SJSA1 (cell line): ENCODE measurements around the gene SFI1. TPM values are rescaled to one million over a fixed set of nuclear protein-coding genes. Genes with fewer than 3 reads are reported as not detected.

ENCODE experiments used
- DNase-seq, 2 experiments: peaks; one replicate each; pipeline ENCODE4 v3.0.0-alpha.2; 2015 to 2020; ENCODE audit warnings: low spot score in 2 of 2, low read depth in 1 of 2
- H3K27ac ChIP-seq: fragments of 250-450 bp; sonication (Bioruptor Pico); 2 replicates; pipeline ENCODE4 v1.5.1; 2020; ENCODE audit warnings: mild to moderate bottlenecking, moderate library complexity
- H3K27me3 ChIP-seq: fragments of 250-450 bp; sonication (Bioruptor Pico); replicated peaks from 2 replicates; pipeline ENCODE4 v1.5.1; 2020; ENCODE audit warnings: mild to moderate bottlenecking, moderate library complexity
- H3K36me3 ChIP-seq: fragments of 250-450 bp; sonication (Bioruptor Pico); 2 replicates; pipeline ENCODE4 v1.5.1; 2020; ENCODE audit warnings: mild to moderate bottlenecking
- H3K4me1 ChIP-seq: fragments of 250-450 bp; sonication (Bioruptor Pico); replicated peaks from 2 replicates; pipeline ENCODE4 v1.6.1; 2021; ENCODE audit warnings: mild to moderate bottlenecking
- H3K4me3 ChIP-seq: fragments of 250-450 bp; sonication (Bioruptor Pico); 2 replicates; pipeline ENCODE4 v1.5.1; 2020; ENCODE audit warnings: mild to moderate bottlenecking
- H3K9me3 ChIP-seq: fragments of 250-450 bp; sonication (Bioruptor Pico); replicated peaks from 2 replicates; pipeline ENCODE4 v1.5.1; 2020; ENCODE audit warnings: mild to moderate bottlenecking
- total RNA-seq: library from RNA; depleted of rRNA; stranded (reverse); fragments of >200 nt; shearing (Covaris generic); gene quantifications from 2 replicates; pipeline ENCODE4 v1.2.3, GENCODE V29; 2014; rRNA removed

The SFI1 gene, protein sequence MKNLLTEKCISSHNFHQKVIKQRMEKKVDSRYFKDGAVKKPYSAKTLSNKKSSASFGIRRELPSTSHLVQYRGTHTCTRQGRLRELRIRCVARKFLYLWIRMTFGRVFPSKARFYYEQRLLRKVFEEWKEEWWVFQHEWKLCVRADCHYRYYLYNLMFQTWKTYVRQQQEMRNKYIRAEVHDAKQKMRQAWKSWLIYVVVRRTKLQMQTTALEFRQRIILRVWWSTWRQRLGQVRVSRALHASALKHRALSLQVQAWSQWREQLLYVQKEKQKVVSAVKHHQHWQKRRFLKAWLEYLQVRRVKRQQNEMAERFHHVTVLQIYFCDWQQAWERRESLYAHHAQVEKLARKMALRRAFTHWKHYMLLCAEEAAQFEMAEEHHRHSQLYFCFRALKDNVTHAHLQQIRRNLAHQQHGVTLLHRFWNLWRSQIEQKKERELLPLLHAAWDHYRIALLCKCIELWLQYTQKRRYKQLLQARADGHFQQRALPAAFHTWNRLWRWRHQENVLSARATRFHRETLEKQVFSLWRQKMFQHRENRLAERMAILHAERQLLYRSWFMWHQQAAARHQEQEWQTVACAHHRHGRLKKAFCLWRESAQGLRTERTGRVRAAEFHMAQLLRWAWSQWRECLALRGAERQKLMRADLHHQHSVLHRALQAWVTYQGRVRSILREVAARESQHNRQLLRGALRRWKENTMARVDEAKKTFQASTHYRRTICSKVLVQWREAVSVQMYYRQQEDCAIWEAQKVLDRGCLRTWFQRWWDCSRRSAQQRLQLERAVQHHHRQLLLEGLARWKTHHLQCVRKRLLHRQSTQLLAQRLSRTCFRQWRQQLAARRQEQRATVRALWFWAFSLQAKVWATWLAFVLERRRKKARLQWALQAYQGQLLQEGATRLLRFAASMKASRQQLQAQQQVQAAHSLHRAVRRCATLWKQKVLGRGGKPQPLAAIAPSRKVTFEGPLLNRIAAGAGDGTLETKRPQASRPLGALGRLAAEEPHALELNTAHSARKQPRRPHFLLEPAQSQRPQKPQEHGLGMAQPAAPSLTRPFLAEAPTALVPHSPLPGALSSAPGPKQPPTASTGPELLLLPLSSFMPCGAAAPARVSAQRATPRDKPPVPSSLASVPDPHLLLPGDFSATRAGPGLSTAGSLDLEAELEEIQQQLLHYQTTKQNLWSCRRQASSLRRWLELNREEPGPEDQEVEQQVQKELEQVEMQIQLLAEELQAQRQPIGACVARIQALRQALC
- 8.5 and 11.0 TPM in 2 replicates for total RNA-seq

DNA sequence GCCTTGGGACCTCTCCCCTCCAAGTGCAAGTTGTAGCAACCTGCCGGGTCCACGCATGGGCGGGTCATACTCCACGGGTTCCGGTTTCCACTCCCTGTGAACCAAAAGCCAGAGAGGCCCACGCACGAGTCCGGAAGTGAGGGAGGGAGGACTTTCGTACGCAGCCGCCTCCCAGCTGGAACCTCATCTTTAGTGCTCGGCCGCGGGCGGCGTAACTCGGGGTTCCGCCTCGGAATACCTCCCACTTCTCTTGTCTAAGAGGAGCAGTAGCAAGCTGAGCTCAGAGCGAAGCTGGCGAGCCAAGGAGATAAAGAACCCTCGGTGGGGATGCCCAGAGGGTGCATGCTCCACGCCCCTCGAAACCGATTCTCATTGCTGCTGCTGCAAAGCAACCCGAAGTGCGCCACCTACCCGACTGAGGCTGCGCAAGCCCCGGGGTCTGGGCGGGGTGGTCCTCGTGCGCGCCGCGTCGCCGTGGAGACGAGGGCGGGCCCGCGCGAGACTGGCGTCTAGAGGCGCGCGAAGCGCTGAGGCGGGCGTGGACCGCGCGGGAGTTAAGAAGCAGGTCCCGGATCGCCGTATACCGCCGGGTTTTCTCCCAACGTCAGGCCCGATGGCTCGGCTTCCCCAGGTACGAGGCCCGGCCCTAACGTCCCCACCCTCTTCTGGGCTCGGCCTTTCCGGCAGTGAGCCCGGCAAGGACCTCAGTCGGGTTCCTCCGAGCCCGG lies at the start of gene SFI1:
TSS of gene SFI1 (plus strand) at position 530 of the 728 bp plus-strand sequence. CDS start 11,749 bp downstream, outside the sequence.
- Histone ChIP-seq H3K27ac (no peak within 1 kb of the TSS), H3K4me3 (peak within 1 kb of the TSS; percentile 64), H3K9me3 (peaks cover 2% of the 10 kb centered on the region; the same call in 1 of the 2 replicates), H3K27me3 (no peaks in the 10 kb centered on the region), H3K4me1 (peaks cover 9% of the 10 kb centered on the region), H3K36me3 (peaks cover 8% of the 10 kb centered on the region; the same call in 1 of the 2 replicates)
- peak; percentile 83 to 91 for DNase-seq

DNA sequence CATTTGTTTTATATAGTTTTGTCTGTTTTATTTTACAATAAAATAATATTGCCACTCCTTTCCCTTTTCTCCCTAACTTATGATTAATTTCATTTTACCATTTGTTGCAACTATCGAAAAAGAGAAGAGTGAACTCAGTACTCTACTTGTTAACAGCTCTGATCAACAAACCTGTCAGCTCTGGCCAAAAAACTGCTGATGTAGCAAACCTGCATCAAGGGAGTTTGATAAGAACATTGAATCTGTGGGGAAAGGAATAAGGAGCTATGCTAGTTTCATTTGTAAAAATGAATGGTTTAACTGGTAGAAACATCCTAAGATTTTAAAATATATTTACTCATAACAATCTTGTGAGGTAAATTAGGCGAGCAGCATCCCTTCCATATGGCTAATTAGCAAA lies 49.6 kb upstream of the SFI1 start:
- Histone ChIP-seq H3K27me3 (no peaks in the 10 kb centered on the region), H3K36me3 (peaks cover 82% of the 10 kb centered on the region), H3K27ac (no peak overlapping the region), H3K4me3 (no peak overlapping the region), H3K4me1 (no peaks in the 10 kb centered on the region), H3K9me3 (no peaks in the 10 kb centered on the region)
- DNase-seq, result no peak

DNA sequence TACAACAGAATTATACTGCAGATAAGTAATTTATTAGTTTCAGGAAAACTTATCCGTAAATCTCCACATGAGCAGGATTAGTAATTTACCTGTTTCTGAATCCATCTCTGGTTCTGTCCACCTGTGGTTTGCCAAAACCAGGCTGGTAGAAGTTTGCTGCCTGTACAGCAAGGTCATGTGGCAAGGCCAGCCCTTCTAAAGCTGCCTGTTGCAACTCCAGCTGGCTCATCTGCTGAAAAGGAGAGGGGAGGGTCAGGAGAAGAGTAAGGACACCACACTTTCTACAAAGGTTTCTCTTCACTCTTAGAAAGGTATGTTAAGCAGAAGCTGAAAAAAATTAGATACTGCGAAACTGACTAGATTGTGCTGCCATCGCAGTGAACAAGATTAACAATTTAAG lies 49.0 kb upstream of the SFI1 start:
- Histone ChIP-seq H3K27ac (no peak overlapping the region), H3K27me3 (no peaks in the 10 kb centered on the region), H3K4me1 (no peaks in the 10 kb centered on the region), H3K9me3 (no peaks in the 10 kb centered on the region), H3K36me3 (peaks cover 82% of the 10 kb centered on the region), H3K4me3 (no peak overlapping the region)
- no peak for DNase-seq

DNA sequence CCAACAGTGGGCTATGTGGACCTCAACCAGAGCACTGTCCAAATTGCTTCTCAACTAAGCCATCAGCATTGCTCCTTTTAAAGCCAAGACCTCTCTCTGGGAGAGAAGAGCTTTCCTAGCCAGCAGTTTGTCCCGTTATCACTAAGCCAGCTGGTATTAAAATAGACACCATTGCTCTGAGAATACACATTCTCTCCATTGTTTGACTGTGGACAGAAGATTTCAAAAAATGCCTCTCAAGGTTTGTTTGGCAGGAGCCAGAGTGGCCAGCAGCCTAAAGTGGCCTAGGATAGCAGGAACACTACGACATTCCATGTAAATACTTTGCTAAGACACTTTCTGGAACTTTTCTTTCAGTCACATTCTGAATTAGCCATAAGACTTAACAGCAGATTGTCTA lies 48.0 kb upstream of the SFI1 start:
- H3K36me3 ChIP-seq, result peaks cover 79% of the 10 kb centered on the region
- DNase-seq, result no peak
- no peaks in the 10 kb centered on the region for H3K27me3 ChIP-seq
- H3K27ac ChIP-seq, result no peak overlapping the region
- H3K4me1 ChIP-seq, result no peaks in the 10 kb centered on the region
- H3K4me3 ChIP-seq, result no peak overlapping the region
- H3K9me3 ChIP-seq, result no peaks in the 10 kb centered on the region

DNA sequence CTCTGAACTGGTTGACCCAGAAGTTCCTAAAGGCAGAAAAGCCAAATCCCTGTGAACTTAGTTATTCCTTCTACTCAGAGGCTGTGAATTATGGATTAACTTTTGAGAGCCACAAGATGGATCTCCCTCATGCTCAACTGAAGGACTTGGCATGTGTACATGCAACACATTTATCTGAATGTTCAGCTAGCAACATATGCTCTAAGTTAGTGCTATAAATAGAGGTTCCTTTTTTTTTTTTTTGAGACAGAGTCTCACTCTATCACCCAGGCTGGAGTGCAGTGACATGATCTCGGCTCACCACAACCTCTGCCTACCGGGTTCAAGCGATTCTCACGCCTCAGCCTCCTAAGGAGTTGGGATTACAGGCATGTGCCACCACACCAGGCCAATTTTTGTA lies 46.8 kb upstream of the SFI1 start:
- no peak overlapping the region for H3K27ac ChIP-seq
- H3K36me3 ChIP-seq, result peaks cover 80% of the 10 kb centered on the region
- no peak for DNase-seq

DNA sequence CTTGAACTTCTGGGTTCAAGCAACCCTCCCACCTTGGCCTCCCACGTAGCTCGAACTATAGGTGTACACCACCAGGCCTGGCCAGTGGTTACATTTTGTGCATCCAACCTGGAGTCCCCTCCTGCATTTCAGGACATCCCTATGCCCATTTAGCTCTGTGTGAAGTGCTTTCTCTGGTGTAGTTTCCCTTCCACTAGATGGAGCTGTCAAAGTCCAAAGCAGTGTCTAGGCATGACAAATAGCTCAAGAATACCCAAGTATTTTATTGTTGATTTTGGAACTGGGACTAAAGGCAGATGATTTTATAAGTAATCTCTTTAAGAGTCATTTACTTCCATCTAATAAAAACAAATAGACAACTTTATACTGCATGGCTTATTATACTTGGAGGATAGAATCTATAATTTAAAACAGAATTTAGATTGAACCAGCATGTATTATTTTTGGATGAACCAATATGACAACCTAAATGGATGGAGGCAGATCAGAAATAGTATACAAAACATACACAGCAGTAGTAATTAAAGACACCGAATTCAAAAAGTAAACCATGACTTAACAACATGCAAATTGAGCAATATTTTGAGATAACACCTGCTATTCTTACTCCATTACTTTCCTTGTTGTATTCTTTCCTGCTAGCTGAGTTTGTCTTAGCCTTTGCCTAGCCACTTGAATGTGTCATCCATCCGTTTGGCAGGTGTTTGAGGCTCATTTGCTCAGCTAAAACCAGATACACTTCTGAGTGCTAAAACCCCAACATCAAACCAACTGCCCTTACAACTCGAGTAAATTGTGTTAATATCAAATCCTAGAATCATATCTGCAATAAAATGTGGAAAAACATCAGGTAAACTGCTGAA lies 44.4 kb upstream of the SFI1 start:
- H3K4me3 ChIP-seq, result no peak overlapping the region
- H3K27ac ChIP-seq, result no peak overlapping the region
- H3K4me1 ChIP-seq, result no peaks in the 10 kb centered on the region
- no peaks in the 10 kb centered on the region for H3K27me3 ChIP-seq
- H3K9me3 ChIP-seq, result no peaks in the 10 kb centered on the region
- DNase-seq, result peak in 1 of 2 experiments; percentile 20
- peaks cover 80% of the 10 kb centered on the region for H3K36me3 ChIP-seq

More for the DNA sequence above, 46.8 kb upstream of the SFI1 start:
- no peaks in the 10 kb centered on the region for H3K27me3 ChIP-seq
- no peak overlapping the region for H3K4me3 ChIP-seq
- no peaks in the 10 kb centered on the region for H3K9me3 ChIP-seq
- H3K4me1 ChIP-seq, result no peaks in the 10 kb centered on the region

DNA sequence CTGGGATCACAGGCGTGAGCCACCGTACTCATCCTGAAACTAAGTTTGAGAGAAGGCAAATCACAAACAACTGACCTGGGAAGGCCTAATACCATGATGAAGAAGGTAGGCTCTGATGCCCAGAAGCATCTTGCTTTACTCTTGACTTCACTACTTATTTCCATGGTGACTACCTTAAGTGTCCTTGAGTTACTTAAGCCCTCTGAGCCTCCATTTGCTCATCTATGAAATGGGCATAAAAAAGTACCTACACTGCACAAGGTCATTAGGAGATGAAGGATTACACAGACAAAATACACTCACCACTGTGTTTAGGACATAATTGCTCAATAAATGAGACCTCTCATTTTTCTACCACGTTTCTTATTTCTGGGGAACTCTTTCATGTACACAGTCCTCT lies 34.6 kb upstream of the SFI1 start:
- no peaks in the 10 kb centered on the region for H3K9me3 ChIP-seq
- H3K36me3 ChIP-seq, result peaks cover 72% of the 10 kb centered on the region
- H3K4me1 ChIP-seq, result no peaks in the 10 kb centered on the region
- no peak overlapping the region for H3K4me3 ChIP-seq
- no peak for DNase-seq
- no peaks in the 10 kb centered on the region for H3K27me3 ChIP-seq
- H3K27ac ChIP-seq, result no peak overlapping the region

DNA sequence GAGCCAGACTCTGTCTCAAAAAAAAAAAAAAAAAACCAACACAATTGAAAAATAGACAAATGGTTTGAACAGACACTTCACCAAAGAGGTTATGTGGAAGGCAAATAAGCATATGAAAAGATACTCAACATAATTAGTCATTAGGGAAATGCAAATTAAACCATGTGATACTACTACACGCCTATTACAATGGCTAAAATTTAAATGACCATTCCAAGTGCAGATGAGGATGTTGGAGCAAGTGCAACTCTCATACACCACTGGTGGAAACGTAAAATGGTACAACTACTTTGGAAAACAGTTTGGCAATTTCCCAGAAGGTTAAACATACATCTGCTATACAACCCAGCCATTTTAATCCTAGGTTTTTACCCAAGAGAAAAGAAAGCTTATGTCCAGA lies 31.0 kb upstream of the SFI1 start:
- H3K27ac ChIP-seq, result no peak overlapping the region
- H3K4me1 ChIP-seq, result no peaks in the 10 kb centered on the region
- H3K9me3 ChIP-seq, result no peaks in the 10 kb centered on the region
- H3K27me3 ChIP-seq, result no peaks in the 10 kb centered on the region
- no peak overlapping the region for H3K4me3 ChIP-seq
- no peak for DNase-seq
- H3K36me3 ChIP-seq, result peaks cover 70% of the 10 kb centered on the region

DNA sequence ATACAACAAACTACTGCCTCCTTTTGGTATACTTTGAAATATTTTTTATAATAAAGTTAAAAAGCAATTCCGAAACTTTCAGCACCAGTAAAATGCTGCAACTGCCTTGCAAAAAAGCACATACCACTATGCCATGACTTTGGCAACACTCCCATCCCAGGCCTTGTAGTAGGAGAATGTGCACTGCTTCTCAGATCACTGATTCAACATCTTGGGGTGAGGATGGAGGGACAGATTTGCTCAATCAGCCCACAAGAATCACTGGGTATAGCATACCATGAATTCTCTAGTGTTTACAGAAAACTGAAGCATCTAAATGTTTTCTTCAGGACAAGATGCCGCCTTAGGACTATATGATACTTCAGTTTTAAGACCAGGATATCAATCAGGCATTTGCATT lies 21.6 kb upstream of the SFI1 start:
- no peak for DNase-seq
- Histone ChIP-seq H3K36me3 (peaks cover 31% of the 10 kb centered on the region), H3K4me3 (no peak overlapping the region), H3K9me3 (no peaks in the 10 kb centered on the region), H3K27ac (no peak overlapping the region), H3K27me3 (no peaks in the 10 kb centered on the region), H3K4me1 (no peaks in the 10 kb centered on the region)

DNA sequence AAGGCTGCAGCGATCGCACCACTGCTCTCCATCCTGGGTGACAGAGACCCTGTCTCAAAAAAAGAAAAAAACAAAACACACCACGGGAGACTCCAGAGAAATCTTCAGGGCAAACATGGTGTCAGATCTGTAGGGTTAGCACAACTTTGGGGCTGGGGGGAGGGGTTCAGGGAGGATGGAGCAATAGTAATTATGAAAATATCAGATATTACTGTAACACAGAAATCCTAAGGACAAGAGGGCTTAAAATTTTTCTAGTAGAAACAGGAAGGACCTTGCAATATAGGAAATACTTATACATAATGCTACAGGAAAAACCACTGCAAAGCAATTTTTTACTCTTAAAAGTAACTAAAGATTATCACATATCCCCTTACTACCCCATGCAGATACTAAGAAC lies 20.5 kb upstream of the SFI1 start:
- Histone ChIP-seq H3K27me3 (no peaks in the 10 kb centered on the region), H3K4me3 (no peak overlapping the region), H3K27ac (no peak overlapping the region), H3K36me3 (peaks cover 40% of the 10 kb centered on the region), H3K9me3 (no peaks in the 10 kb centered on the region), H3K4me1 (no peaks in the 10 kb centered on the region)
- DNase-seq, result no peak

DNA sequence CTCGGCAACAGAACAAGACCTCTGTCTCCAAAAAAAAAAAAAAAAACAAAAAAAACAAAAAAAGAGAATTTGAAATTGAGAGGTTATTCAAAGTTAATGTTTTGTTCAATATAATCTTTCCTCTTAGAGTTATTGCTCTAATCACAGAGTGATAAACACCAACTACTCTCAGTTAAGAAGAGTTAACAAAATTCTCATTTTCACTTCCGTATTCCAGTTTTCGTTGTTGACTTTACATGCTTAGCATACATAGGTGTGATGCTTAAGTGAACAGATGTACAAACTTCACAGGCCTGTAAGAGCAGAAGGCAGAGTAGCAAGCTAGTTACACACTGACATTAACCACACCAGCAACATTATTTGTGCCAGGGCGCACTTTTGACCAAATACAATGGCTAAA lies 19.0 kb upstream of the SFI1 start:
- H3K27me3 ChIP-seq, result no peaks in the 10 kb centered on the region

DNA sequence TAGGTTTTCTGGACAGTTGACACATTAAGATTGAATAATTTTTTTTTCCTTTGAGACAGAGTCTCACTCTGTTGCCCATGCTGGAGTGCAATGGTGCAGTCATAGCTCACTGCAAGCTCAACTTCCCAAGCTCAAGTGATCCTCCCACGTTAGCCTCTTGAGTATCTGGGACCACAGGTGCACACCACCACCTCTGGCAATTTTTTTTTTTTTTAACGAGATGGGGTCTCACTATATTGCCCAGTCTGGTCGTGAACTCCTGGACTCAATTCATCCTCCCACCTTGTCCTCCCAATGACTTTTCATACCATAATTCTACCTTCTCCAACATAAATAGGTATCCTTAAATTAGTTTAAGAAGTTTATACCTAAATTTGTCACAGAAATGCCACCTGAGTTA lies 15.2 kb upstream of the SFI1 start:
- no peak for DNase-seq

More for the DNA sequence above, 19.0 kb upstream of the SFI1 start:
- DNase-seq, result no peak
- Histone ChIP-seq H3K36me3 (peaks cover 47% of the 10 kb centered on the region), H3K4me3 (no peak overlapping the region), H3K27ac (no peak overlapping the region), H3K9me3 (no peaks in the 10 kb centered on the region), H3K4me1 (no peaks in the 10 kb centered on the region)

More for the DNA sequence above, 15.2 kb upstream of the SFI1 start:
- Histone ChIP-seq H3K4me3 (no peak overlapping the region), H3K36me3 (peaks cover 68% of the 10 kb centered on the region), H3K27ac (no peak overlapping the region), H3K27me3 (no peaks in the 10 kb centered on the region), H3K4me1 (no peaks in the 10 kb centered on the region), H3K9me3 (no peaks in the 10 kb centered on the region)
